ENCODE results near the gene MRPL55. TPM values are rescaled to one million over a fixed set of nuclear protein-coding genes. Genes with fewer than 3 reads are reported as not detected.

Gene MRPL55
- total RNA-seq, 2 donors from 2014 or later = 33.0 to 60.7 TPM

DNA sequence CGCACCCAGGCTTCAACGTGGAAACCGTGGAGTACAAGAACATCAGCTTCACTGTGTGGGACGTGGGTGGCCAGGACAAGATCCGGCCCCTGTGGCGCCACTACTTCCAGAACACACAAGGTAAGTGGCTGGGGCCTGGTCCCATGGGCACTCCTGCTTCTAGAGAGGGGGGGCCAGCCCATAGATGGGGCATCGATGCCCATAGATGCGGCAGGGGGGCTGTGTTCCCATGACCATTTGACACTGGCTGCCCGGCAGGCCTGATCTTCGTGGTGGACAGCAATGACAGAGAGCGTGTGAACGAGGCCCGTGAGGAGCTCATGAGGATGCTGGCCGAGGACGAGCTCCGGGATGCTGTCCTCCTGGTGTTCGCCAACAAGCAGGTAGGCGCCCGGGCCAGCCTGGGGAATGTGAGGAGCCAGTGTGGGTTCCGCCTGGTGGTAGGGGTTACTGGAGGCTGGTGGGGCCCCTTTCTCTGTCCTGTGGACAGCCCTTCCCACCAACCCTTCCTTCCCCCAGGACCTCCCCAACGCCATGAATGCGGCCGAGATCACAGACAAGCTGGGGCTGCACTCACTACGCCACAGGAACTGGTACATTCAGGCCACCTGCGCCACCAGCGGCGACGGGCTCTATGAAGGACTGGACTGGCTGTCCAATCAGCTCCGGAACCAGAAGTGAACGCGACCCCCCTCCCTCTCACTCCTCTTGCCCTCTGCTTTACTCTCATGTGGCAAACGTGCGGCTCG is 11.6 kb downstream of the MRPL55 start:
- TF ChIP-seq, protein P1, sequence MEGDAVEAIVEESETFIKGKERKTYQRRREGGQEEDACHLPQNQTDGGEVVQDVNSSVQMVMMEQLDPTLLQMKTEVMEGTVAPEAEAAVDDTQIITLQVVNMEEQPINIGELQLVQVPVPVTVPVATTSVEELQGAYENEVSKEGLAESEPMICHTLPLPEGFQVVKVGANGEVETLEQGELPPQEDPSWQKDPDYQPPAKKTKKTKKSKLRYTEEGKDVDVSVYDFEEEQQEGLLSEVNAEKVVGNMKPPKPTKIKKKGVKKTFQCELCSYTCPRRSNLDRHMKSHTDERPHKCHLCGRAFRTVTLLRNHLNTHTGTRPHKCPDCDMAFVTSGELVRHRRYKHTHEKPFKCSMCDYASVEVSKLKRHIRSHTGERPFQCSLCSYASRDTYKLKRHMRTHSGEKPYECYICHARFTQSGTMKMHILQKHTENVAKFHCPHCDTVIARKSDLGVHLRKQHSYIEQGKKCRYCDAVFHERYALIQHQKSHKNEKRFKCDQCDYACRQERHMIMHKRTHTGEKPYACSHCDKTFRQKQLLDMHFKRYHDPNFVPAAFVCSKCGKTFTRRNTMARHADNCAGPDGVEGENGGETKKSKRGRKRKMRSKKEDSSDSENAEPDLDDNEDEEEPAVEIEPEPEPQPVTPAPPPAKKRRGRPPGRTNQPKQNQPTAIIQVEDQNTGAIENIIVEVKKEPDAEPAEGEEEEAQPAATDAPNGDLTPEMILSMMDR (IDR thresholded peaks at IDR 0.05) = no peak
- no peak overlapping the region for H3K27ac ChIP-seq
- no peak overlapping the region for H3K9ac ChIP-seq (ENCODE audit: low read depth in 2 of 2, low read length in 2 of 2)
- no peak for DNase-seq
- H3K9me3 ChIP-seq = no peaks in the 10 kb centered on the region
- no peak overlapping the region for H3K4me3 ChIP-seq
- no peaks in the 10 kb centered on the region for H3K27me3 ChIP-seq
- peaks cover 14% of the 10 kb centered on the region for H3K36me3 ChIP-seq
- peaks cover 13% of the 10 kb centered on the region for H3K4me1 ChIP-seq
- intact Hi-C loops (cut with DNase I) = no loop called here

DNA sequence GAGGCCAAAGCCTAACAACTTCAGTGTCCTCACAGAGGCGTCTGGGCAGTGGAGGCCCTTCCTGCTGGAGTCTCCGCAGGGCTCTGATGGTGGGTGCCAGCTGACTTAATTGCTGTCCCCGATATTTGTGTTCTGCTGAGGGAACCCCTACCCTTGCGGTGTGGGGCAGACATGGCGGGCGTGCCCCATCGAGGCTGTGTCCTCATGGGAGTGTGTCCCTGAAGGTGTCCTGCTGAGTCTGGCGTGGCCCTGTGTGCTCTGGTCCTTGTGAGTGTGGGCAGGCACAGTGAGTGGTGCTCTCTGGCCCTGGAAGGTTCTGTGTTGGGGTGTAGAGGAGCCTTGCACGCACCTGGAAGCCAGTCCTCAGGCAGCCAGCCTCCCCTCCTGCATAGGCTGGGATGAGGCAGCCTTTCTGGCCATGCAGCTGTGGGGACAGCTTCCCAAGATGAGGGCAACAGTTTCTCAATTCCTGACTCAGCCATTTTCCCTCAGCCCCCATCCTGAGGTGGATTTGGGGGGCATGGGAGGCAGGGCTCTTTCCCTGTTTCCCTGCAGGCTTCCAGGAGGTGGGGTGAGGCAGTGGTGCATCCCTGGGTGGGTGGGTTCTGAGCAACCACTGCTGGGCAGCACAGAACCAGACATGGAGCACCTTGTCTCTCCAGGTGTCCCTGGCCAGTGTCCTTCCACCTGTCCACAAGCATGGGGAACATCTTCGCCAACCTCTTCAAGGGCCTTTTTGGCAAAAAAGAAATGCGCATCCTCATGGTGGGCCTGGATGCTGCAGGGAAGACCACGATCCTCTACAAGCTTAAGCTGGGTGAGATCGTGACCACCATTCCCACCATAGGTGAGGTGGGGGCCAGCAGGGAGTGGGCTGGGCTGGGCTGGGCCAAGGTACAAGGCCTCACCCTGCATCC is 12.4 kb downstream of the MRPL55 start:
- Histone ChIP-seq H3K4me3 (no peak overlapping the region), H3K27ac (no peak overlapping the region), H3K9me3 (no peaks in the 10 kb centered on the region), H3K36me3 (peaks cover 14% of the 10 kb centered on the region), H3K27me3 (no peaks in the 10 kb centered on the region), H3K9ac (ENCODE audit: low read depth in 2 of 2, low read length in 2 of 2) (no peak overlapping the region), H3K4me1 (peaks cover 8% of the 10 kb centered on the region)
- TF ChIP-seq, protein P1 (IDR thresholded peaks at IDR 0.05) = no peak
- DNase-seq = no peak
- intact Hi-C loops (cut with DNase I) = no loop called here

DNA sequence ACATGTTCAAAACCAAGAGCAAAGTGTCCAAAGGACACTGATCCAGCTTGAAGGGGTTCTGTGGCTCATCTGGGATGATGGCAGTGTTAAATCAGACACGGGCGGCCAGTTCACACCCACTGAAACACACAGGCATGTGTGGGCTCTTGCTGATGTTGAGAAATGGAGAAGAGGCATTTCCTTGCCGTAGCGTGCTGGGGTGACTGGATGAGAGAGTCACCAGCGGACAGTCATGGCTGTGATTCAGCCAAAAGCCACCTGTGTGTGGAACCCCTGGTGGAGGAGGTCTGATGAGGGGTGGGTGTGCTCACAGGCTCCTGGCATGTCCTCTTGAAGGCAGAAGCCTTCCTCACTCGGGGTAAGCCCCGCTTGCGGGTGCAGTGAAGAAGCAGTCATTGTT is 13.2 kb downstream of the MRPL55 start:
- Histone ChIP-seq H3K4me3 (no peak overlapping the region), H3K9me3 (no peaks in the 10 kb centered on the region), H3K9ac (ENCODE audit: low read depth in 2 of 2, low read length in 2 of 2) (no peak overlapping the region), H3K4me1 (peaks cover under 1% of the 10 kb centered on the region), H3K27me3 (no peaks in the 10 kb centered on the region), H3K36me3 (peaks cover 14% of the 10 kb centered on the region), H3K27ac (no peak overlapping the region)
- intact Hi-C loops (cut with DNase I) = no loop called here
- DNase-seq = no peak
- TF ChIP-seq, protein P1 (IDR thresholded peaks at IDR 0.05) = no peak

DNA sequence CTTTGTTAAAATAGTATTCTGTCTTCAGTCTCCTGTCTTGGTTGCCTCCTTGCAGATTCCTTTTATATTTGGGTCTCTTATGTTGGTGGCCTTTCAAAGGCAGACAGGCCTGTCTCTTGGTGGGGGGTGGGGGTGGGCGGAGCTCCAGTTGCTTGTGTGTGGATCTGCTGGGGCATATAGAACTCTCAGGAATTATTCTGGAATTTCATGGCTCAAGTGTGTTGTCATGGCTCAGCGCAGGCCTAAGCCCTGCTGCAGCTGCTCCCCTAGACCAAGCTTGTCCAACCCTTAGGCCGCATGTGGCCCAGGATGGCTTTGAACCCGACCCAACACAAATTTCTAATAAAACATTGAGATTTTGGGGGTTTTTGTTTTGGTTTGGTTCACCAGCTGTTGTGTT is 13.9 kb downstream of the MRPL55 start:
- no peaks in the 10 kb centered on the region for H3K27me3 ChIP-seq
- H3K36me3 ChIP-seq = peaks cover 14% of the 10 kb centered on the region
- H3K9me3 ChIP-seq = no peaks in the 10 kb centered on the region
- no peak for DNase-seq
- peaks cover 5% of the 10 kb centered on the region for H3K4me1 ChIP-seq
- H3K4me3 ChIP-seq = no peak overlapping the region
- no peak overlapping the region for H3K9ac ChIP-seq (ENCODE audit: low read depth in 2 of 2, low read length in 2 of 2)
- intact Hi-C loops (cut with DNase I) = no loop called here
- H3K27ac ChIP-seq = no peak overlapping the region
- TF ChIP-seq, protein P1 (IDR thresholded peaks at IDR 0.05) = no peak

DNA sequence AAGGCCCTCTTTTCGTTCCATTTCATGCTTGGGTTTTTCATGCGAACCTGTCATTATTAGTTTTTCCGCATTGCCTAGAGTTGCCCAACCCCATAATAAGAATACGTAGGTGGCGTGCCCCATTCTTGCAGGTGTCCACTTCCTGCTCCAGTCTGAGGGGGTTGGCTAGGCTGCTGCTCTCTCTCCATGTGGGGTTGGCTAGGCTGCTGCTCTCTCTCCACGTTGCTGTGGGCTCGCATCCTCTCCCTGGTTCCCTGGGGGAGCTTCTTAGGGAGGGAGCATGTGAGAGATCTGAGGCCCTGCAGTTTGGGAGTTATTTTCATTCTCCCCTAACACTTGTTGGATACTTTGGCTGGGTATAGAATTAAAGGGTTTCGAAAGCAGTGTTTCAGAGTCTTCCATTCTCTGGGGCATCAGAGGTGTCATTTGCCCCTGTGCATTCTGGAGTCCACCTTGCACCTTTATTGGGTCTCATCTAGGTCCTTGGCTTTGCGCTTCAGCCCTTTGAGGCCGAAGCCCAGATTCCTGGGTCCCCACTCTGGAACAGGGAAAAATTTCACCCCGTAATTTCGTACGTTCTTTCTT is 14.6 kb downstream of the MRPL55 start:
- no peak for DNase-seq
- H3K27me3 ChIP-seq = no peaks in the 10 kb centered on the region
- intact Hi-C loops (cut with DNase I) = no loop called here

More for the DNA sequence above, 14.6 kb downstream of the MRPL55 start:
- TF ChIP-seq, protein P1 (IDR thresholded peaks at IDR 0.05) = no peak
- H3K36me3 ChIP-seq = peaks cover 14% of the 10 kb centered on the region
- H3K9ac ChIP-seq (ENCODE audit: low read depth in 2 of 2, low read length in 2 of 2) = no peak overlapping the region
- H3K4me1 ChIP-seq = peaks cover 12% of the 10 kb centered on the region
- no peak overlapping the region for H3K27ac ChIP-seq
- no peaks in the 10 kb centered on the region for H3K9me3 ChIP-seq
- no peak overlapping the region for H3K4me3 ChIP-seq

Data from colonic mucosa (tissue), 4 donors.